HG03108 (cell line): ENCODE results near the gene DRG1.
"Not testable (repeated sequence)": the region's sequence is repeated elsewhere in the genome, so short reads cannot be mapped to it uniquely, and the experiment has no call there.

Experiments
- ATAC-seq: cut with Tn5 transposase; IDR thresholded peaks from one replicate; pipeline ENCODE4 v1.9.1; 2021; ENCODE audit warnings: moderate library complexity; ENCODE audit not compliant: unreplicated experiment

DRG1 gene

DNA sequence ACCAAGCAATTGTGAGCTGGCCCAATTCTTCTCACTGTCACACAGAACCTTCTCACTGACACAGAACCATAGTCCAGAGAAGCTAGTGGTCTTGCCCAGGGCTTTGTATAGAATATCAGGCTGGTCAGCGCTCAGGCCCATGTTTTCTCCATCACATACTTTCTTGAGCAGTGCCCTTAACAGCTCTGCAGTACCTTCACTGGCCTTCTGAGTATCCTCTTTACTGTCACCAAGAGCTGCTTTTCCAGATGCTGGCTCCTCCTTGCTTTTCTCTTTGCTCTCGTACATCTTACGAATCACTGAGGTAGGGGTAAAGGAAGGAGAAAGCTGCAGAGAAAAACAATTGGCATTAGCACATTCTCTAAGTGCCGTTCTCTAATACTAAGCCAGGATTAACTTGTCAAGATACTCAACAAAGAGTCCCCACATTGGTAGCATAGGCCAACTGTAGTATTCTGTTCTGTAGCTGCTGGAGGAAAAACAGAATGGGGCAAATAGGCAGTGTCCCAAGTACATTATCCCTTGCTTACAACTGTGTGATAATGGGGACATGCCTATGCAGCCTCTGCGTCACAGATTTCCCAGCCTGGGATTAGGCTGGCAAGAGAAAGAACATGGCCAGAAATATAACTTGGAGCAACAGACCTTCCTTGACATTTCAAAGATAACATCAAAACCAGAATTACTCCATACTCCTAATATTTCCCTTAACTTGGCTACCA lies 43.5 kb downstream of the DRG1 start:
- ATAC-seq: no peak

DNA sequence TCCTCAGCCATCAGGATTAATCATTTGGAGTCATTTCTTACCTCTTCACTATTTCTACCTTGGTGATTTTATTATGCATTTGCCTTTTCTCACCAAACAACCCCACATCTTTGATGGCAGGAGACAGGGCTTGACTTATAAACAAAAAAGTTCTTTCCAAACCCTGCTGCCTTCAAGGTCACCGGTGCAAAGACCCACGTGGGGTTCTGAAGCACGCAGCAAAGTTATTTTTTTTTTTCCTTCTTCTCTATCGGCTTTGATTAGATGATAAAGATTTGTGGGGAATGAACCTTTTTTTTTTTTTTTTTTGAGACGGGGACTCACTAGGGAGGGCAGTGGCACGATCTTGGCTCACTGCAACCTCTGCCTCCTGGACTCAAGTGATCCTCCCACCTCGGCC lies 44.1 kb downstream of the DRG1 start:
- no peak for ATAC-seq

DNA sequence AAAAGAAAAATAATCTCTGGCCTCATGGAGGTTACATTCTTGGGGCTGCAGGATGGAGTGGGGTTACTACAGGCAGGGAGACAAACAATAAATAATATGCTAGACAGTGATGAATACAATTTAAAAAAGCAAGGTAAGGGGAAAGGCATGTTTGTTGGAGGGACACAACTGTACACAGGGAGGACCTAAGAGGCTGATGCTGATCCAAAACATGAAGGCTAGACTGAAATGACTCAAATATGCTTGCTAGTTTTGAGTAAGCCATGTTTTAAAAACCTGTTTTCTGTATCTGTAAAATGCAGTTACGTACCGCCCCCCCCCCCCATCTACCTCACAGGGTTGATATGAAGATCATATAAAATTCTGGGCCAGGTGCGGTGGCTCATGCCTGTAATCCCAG lies 46.2 kb downstream of the DRG1 start:
- no peak for ATAC-seq

DNA sequence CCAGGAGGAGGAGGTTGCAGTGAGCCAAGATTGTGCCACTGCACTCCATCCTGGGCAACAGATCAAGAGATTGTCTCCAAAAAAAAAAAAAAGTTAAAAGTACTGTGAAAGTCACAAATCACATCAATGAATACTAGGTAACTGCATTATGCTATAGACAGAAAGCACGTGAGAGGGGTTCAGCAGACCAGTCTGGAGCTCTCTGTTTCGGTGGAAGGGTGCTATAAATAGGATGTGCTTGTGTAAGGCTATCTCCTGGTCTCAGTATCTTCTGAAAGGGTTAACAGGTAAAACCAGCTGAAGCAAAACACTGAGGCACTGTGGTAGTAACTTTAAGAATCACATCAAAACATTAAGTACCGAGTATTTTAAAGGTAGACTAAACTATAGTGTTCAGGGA lies 46.8 kb downstream of the DRG1 start:
- no peak for ATAC-seq

DNA sequence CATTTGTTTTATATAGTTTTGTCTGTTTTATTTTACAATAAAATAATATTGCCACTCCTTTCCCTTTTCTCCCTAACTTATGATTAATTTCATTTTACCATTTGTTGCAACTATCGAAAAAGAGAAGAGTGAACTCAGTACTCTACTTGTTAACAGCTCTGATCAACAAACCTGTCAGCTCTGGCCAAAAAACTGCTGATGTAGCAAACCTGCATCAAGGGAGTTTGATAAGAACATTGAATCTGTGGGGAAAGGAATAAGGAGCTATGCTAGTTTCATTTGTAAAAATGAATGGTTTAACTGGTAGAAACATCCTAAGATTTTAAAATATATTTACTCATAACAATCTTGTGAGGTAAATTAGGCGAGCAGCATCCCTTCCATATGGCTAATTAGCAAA lies 47.4 kb downstream of the DRG1 start:
- no peak for ATAC-seq

DNA sequence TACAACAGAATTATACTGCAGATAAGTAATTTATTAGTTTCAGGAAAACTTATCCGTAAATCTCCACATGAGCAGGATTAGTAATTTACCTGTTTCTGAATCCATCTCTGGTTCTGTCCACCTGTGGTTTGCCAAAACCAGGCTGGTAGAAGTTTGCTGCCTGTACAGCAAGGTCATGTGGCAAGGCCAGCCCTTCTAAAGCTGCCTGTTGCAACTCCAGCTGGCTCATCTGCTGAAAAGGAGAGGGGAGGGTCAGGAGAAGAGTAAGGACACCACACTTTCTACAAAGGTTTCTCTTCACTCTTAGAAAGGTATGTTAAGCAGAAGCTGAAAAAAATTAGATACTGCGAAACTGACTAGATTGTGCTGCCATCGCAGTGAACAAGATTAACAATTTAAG lies 47.9 kb downstream of the DRG1 start:
- no peak for ATAC-seq

DNA sequence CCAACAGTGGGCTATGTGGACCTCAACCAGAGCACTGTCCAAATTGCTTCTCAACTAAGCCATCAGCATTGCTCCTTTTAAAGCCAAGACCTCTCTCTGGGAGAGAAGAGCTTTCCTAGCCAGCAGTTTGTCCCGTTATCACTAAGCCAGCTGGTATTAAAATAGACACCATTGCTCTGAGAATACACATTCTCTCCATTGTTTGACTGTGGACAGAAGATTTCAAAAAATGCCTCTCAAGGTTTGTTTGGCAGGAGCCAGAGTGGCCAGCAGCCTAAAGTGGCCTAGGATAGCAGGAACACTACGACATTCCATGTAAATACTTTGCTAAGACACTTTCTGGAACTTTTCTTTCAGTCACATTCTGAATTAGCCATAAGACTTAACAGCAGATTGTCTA lies 49.0 kb downstream of the DRG1 start:
- ATAC-seq: no peak

DNA sequence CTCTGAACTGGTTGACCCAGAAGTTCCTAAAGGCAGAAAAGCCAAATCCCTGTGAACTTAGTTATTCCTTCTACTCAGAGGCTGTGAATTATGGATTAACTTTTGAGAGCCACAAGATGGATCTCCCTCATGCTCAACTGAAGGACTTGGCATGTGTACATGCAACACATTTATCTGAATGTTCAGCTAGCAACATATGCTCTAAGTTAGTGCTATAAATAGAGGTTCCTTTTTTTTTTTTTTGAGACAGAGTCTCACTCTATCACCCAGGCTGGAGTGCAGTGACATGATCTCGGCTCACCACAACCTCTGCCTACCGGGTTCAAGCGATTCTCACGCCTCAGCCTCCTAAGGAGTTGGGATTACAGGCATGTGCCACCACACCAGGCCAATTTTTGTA lies 50.1 kb downstream of the DRG1 start:
- ATAC-seq: no peak

DNA sequence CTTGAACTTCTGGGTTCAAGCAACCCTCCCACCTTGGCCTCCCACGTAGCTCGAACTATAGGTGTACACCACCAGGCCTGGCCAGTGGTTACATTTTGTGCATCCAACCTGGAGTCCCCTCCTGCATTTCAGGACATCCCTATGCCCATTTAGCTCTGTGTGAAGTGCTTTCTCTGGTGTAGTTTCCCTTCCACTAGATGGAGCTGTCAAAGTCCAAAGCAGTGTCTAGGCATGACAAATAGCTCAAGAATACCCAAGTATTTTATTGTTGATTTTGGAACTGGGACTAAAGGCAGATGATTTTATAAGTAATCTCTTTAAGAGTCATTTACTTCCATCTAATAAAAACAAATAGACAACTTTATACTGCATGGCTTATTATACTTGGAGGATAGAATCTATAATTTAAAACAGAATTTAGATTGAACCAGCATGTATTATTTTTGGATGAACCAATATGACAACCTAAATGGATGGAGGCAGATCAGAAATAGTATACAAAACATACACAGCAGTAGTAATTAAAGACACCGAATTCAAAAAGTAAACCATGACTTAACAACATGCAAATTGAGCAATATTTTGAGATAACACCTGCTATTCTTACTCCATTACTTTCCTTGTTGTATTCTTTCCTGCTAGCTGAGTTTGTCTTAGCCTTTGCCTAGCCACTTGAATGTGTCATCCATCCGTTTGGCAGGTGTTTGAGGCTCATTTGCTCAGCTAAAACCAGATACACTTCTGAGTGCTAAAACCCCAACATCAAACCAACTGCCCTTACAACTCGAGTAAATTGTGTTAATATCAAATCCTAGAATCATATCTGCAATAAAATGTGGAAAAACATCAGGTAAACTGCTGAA lies 52.5 kb downstream of the DRG1 start:
- no peak for ATAC-seq

DNA sequence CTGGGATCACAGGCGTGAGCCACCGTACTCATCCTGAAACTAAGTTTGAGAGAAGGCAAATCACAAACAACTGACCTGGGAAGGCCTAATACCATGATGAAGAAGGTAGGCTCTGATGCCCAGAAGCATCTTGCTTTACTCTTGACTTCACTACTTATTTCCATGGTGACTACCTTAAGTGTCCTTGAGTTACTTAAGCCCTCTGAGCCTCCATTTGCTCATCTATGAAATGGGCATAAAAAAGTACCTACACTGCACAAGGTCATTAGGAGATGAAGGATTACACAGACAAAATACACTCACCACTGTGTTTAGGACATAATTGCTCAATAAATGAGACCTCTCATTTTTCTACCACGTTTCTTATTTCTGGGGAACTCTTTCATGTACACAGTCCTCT lies 62.3 kb downstream of the DRG1 start:
- no peak for ATAC-seq

DNA sequence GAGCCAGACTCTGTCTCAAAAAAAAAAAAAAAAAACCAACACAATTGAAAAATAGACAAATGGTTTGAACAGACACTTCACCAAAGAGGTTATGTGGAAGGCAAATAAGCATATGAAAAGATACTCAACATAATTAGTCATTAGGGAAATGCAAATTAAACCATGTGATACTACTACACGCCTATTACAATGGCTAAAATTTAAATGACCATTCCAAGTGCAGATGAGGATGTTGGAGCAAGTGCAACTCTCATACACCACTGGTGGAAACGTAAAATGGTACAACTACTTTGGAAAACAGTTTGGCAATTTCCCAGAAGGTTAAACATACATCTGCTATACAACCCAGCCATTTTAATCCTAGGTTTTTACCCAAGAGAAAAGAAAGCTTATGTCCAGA lies 65.9 kb downstream of the DRG1 start:
- ATAC-seq: no peak

DNA sequence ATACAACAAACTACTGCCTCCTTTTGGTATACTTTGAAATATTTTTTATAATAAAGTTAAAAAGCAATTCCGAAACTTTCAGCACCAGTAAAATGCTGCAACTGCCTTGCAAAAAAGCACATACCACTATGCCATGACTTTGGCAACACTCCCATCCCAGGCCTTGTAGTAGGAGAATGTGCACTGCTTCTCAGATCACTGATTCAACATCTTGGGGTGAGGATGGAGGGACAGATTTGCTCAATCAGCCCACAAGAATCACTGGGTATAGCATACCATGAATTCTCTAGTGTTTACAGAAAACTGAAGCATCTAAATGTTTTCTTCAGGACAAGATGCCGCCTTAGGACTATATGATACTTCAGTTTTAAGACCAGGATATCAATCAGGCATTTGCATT lies 75.3 kb downstream of the DRG1 start:
- no peak for ATAC-seq

DNA sequence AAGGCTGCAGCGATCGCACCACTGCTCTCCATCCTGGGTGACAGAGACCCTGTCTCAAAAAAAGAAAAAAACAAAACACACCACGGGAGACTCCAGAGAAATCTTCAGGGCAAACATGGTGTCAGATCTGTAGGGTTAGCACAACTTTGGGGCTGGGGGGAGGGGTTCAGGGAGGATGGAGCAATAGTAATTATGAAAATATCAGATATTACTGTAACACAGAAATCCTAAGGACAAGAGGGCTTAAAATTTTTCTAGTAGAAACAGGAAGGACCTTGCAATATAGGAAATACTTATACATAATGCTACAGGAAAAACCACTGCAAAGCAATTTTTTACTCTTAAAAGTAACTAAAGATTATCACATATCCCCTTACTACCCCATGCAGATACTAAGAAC lies 76.4 kb downstream of the DRG1 start:
- ATAC-seq: no peak

DNA sequence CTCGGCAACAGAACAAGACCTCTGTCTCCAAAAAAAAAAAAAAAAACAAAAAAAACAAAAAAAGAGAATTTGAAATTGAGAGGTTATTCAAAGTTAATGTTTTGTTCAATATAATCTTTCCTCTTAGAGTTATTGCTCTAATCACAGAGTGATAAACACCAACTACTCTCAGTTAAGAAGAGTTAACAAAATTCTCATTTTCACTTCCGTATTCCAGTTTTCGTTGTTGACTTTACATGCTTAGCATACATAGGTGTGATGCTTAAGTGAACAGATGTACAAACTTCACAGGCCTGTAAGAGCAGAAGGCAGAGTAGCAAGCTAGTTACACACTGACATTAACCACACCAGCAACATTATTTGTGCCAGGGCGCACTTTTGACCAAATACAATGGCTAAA lies 77.9 kb downstream of the DRG1 start:
- ATAC-seq: no peak

DNA sequence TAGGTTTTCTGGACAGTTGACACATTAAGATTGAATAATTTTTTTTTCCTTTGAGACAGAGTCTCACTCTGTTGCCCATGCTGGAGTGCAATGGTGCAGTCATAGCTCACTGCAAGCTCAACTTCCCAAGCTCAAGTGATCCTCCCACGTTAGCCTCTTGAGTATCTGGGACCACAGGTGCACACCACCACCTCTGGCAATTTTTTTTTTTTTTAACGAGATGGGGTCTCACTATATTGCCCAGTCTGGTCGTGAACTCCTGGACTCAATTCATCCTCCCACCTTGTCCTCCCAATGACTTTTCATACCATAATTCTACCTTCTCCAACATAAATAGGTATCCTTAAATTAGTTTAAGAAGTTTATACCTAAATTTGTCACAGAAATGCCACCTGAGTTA lies 81.7 kb downstream of the DRG1 start:
- ATAC-seq: no peak

DNA sequence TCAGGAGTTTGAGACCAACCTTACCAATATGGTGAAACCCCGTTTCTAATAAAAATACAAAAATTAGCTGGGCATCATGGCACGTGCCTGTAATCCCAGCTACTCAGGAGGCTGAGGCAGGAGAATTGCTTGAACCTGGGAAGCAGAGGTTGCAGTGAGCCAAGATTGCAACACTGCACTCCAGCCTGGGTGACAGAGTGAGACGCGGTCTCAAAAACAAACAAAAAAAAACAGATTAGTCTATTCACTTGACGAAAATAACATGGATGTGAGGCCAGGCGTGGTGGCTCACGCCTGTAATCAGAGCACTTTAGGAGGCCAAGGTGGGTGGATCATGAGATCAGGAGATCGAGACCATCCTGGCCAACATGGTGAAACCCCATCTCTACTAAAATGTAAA lies 83.1 kb downstream of the DRG1 start:
- ATAC-seq: not testable (repeated sequence)
